Naive thymus-derived CD4-positive, alpha-beta T cell (primary cell): ENCODE data around the gene PADI4. TPM values are rescaled to one million over a fixed set of nuclear protein-coding genes. Genes with fewer than 3 reads are reported as not detected.

Source experiments
- ATAC-seq: fragments of 150-1000 bp; cut with Tn5 transposase; 2 replicates; pipeline ENCODE4 v1.10.0; 2021; ENCODE audit warnings: mild to moderate bottlenecking, moderate library complexity
- CTCF ChIA-PET: fragments of 350-600 bp; sonication (Branson Sonifier 250); formaldehyde crosslinking; loops from one replicate; lab custom pipeline; 2021; ENCODE audit warnings: antibody characterized with exemption; lab: Charles Lee
- POLR2A ChIA-PET: fragments of 350-600 bp; sonication (Branson Sonifier 250); formaldehyde crosslinking; loops from one replicate; lab custom pipeline; 2021; ENCODE audit warnings: antibody characterized with exemption, inconsistent platforms; lab: Charles Lee
- DNase-seq, 9 donors: peaks; one replicate each; pipeline versions ENCODE4 v3.0.0 to v3.0.0-alpha.2; 2020 to 2022; ENCODE audit warnings: mixed read lengths in 1 of 9
- H3K27ac ChIP-seq: one replicate; pipeline ENCODE4 v1.7.0; 2013; ENCODE audit warnings: mild to moderate bottlenecking, low read depth, low read length, moderate library complexity
- H3K27me3 ChIP-seq, 2 donors: one replicate each; pipeline ENCODE4 v1.7.0; 2013; ENCODE audit warnings: low read length in 2 of 2, mild to moderate bottlenecking in 2 of 2, moderate library complexity in 2 of 2; ENCODE audit not compliant: control insufficient read depth in 2 of 2, insufficient read depth in 2 of 2
- H3K36me3 ChIP-seq, 3 experiments: 1 replicate in 2 of 3; 2 replicates in 1 of 3; pipeline ENCODE4 v1.7.0; 2013; ENCODE audit warnings: low read length in 3 of 3, mild to moderate bottlenecking in 3 of 3, moderate library complexity in 1 of 3; ENCODE audit not compliant: insufficient read depth in 3 of 3, control insufficient read depth in 2 of 3
- H3K4me1 ChIP-seq, 2 donors: one replicate each; pipeline ENCODE4 v1.7.0; 2013; ENCODE audit warnings: low read length in 2 of 2, mild to moderate bottlenecking in 2 of 2, moderate library complexity in 1 of 2; ENCODE audit not compliant: control insufficient read depth in 2 of 2, insufficient read depth in 2 of 2
- H3K4me3 ChIP-seq: 2 replicates; pipeline ENCODE4 v1.7.0; 2013; ENCODE audit warnings: mild to moderate bottlenecking, low read length
- H3K9me3 ChIP-seq, 3 experiments: 1 replicate in 2 of 3; 2 replicates in 1 of 3; pipeline ENCODE4 v1.7.0; 2013; ENCODE audit warnings: low read length in 3 of 3; ENCODE audit not compliant: control insufficient read depth in 2 of 3
- H3K27ac Mint-ChIP-seq, 9 donors: one replicate each; pipeline ENCODE4 v1.8.0; 2020 to 2022; ENCODE audit warnings: mixed read lengths in 9 of 9, mild to moderate bottlenecking in 8 of 9, moderate library complexity in 5 of 9, inconsistent platforms in 2 of 9
- H3K27me3 Mint-ChIP-seq, 5 donors: one replicate each; pipeline ENCODE4 v1.8.0; 2021 to 2022; ENCODE audit warnings: mixed read lengths in 5 of 5, mild to moderate bottlenecking in 1 of 5
- H3K36me3 Mint-ChIP-seq, 5 donors: one replicate each; pipeline ENCODE4 v1.8.0; 2020 to 2022; ENCODE audit warnings: mixed read lengths in 5 of 5, mild to moderate bottlenecking in 3 of 5, inconsistent platforms in 1 of 5
- H3K4me1 Mint-ChIP-seq, 7 donors: one replicate each; pipeline ENCODE4 v1.8.0; 2020 to 2022; ENCODE audit warnings: mixed read lengths in 7 of 7, mild to moderate bottlenecking in 3 of 7, inconsistent platforms in 1 of 7
- H3K4me3 Mint-ChIP-seq, 10 donors: one replicate each; pipeline ENCODE4 v1.8.0; 2020 to 2022; ENCODE audit warnings: mild to moderate bottlenecking in 10 of 10, mixed read lengths in 10 of 10, moderate library complexity in 6 of 10, inconsistent platforms in 2 of 10
- H3K9me3 Mint-ChIP-seq, 11 donors: one replicate each; pipeline ENCODE4 v1.8.0; 2020 to 2022; ENCODE audit warnings: mixed read lengths in 11 of 11, mild to moderate bottlenecking in 4 of 11, inconsistent platforms in 1 of 11, moderate library complexity in 1 of 11
- intact Hi-C, 2 donors: fragments of 100-400 bp; cut with micrococcal nuclease; formaldehyde crosslinking; loops; one replicate each; pipeline ENCODE4 v1.15.1; 2023
- polyA plus RNA-seq, 2 donors: library from polyadenylated mRNA; unstranded; fragments of 300-500 nt; fragmentation: Illumina TruSeq; gene quantifications; one replicate each; pipeline ENCODE4 v1.2.3, GENCODE V29; 2021
- total RNA-seq, 6 experiments: library from RNA in 5 of 6; stranded (reverse) in 5 of 6; gene quantifications; 1 replicate in 5 of 6; 2 replicates in 1 of 6; pipeline ENCODE4 v1.2.3 and lab custom pipeline; 2021 to 2026

The PADI4 gene
- total and polyA plus RNA-seq, 7 experiments from 2014 or later, result 0.12 to 20.5 (median 2.4) TPM

GRCh38 chr1:17292299-17293160 lies 15.5 kb upstream of the PADI4 start:
- POLR2A ChIA-PET, result no interaction called here
- CTCF ChIA-PET, result interaction anchor here (0.7 kb wide), 1 partner anchor 1086 kb away, joined by 3 read pairs; no protein-coding TSS in a partner anchor

DNA sequence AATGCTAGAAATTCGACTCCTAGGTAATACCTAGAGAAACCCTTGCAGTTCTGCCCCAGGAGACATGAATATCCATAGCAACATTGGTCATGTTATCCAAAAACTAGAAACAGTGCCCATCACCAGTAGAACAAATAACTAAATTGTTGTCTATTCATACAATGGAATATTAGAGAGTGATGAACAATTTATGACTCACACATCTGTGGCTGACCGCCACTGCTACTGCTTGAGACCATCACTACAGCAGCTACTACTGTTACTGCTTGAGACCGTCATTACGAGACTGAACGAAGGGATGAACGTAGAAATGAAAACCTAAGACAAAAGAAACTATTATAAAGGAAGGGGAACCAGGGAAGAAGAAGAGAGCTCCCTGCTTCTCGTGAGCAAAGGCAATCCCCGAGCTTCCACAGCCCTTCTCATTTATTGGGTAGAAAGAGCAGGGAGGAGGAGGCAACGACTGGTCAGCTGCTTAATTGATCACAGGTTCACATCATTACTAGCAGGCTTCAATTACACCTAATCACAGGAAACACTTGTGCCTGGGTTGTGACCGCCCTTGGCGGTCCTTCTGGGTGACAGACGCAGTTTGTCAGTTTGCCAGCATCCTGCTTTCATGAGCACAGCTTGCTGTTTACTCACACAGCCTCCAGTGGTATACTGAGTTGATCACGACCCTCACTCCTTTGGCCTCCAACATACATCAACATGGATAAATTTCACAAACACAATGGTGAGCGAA lies 14.1 kb upstream of the PADI4 start:
- Mint-ChIP-seq H3K4me3 (no peak overlapping the region), H3K27ac (no peak overlapping the region), H3K4me1 (no peaks in the 10 kb centered on the region), H3K27me3 (peaks cover 4 to 22% (median 14%) of the 10 kb centered on the region in 5 donors), H3K9me3 (peaks cover 0 to 4% (median 0%) of the 10 kb centered on the region in 11 donors), H3K36me3 (no peaks in the 10 kb centered on the region)
- Histone ChIP-seq H3K36me3 (no peaks in the 10 kb centered on the region), H3K4me1 (no peaks in the 10 kb centered on the region), H3K27ac (no peak overlapping the region), H3K4me3 (no peak overlapping the region), H3K27me3 (no peaks in the 10 kb centered on the region), H3K9me3 (no peaks in the 10 kb centered on the region)
- ChIA-PET CTCF (no interaction called here), POLR2A (no interaction called here)
- DNase-seq (no peak), ATAC-seq (no peak)
- intact Hi-C loops, result no loop called here

More at GRCh38 chr1:17292299-17293160, 15.5 kb upstream of the PADI4 start:
- no peaks in the 10 kb centered on the region for H3K9me3 ChIP-seq
- H3K27ac ChIP-seq, result no peak overlapping the region
- Mint-ChIP-seq H3K27me3 (peaks cover 2 to 26% (median 14%) of the 10 kb centered on the region in 5 donors), H3K4me1 (no peaks in the 10 kb centered on the region), H3K27ac (no peak overlapping the region), H3K9me3 (no peaks in the 10 kb centered on the region), H3K36me3 (no peaks in the 10 kb centered on the region), H3K4me3 (no peak overlapping the region)
- no peak for DNase-seq
- H3K4me3 ChIP-seq, result no peak overlapping the region
- no peaks in the 10 kb centered on the region for H3K4me1 ChIP-seq
- no peaks in the 10 kb centered on the region for H3K36me3 ChIP-seq
- ATAC-seq, result no peak
- intact Hi-C loops, result no loop called here
- H3K27me3 ChIP-seq, result no peaks in the 10 kb centered on the region

GRCh38 chr1:17295292-17295691 lies 12.7 kb upstream of the PADI4 start:
- POLR2A ChIA-PET, result no interaction called here
- Mint-ChIP-seq H3K27me3 (peaks cover 4 to 30% (median 13%) of the 10 kb centered on the region in 5 donors), H3K4me1 (no peaks in the 10 kb centered on the region), H3K4me3 (no peak overlapping the region), H3K36me3 (no peaks in the 10 kb centered on the region), H3K9me3 (peaks cover 0 to 9% (median 0%) of the 10 kb centered on the region in 11 donors), H3K27ac (no peak overlapping the region)
- Histone ChIP-seq H3K9me3 (no peaks in the 10 kb centered on the region), H3K27ac (no peak overlapping the region), H3K4me1 (no peaks in the 10 kb centered on the region), H3K36me3 (no peaks in the 10 kb centered on the region), H3K4me3 (no peak overlapping the region), H3K27me3 (no peaks in the 10 kb centered on the region)
- intact Hi-C loops, result no loop called here
- no peak for ATAC-seq
- CTCF ChIA-PET, result no interaction called here
- DNase-seq, result no peak

GRCh38 chr1:17296086-17296485 lies 11.9 kb upstream of the PADI4 start:
- H3K9me3 Mint-ChIP-seq, result peaks cover 0 to 9% (median 0%) of the 10 kb centered on the region in 11 donors
- Histone ChIP-seq H3K27ac (no peak overlapping the region), H3K4me3 (no peak overlapping the region), H3K9me3 (no peaks in the 10 kb centered on the region), H3K36me3 (no peaks in the 10 kb centered on the region), H3K27me3 (no peaks in the 10 kb centered on the region), H3K4me1 (no peaks in the 10 kb centered on the region)
- POLR2A ChIA-PET, result no interaction called here
- no peaks in the 10 kb centered on the region for H3K4me1 Mint-ChIP-seq
- intact Hi-C loops, result no loop called here
- DNase-seq (no peak), ATAC-seq (no peak)
- H3K4me3 Mint-ChIP-seq, result no peak overlapping the region
- H3K27ac Mint-ChIP-seq, result no peak overlapping the region
- CTCF ChIA-PET, result no interaction called here
- H3K36me3 Mint-ChIP-seq, result no peaks in the 10 kb centered on the region
- peaks cover 4 to 30% (median 8%) of the 10 kb centered on the region in 5 donors for H3K27me3 Mint-ChIP-seq

GRCh38 chr1:17297991-17298390 lies 10.0 kb upstream of the PADI4 start:
- no peak overlapping the region for H3K27ac Mint-ChIP-seq
- H3K4me1 Mint-ChIP-seq, result no peaks in the 10 kb centered on the region
- no peak overlapping the region for H3K4me3 ChIP-seq
- peaks cover 5 to 31% (median 6%) of the 10 kb centered on the region in 5 donors for H3K27me3 Mint-ChIP-seq
- ATAC-seq (no peak), DNase-seq (no peak)
- peaks cover 0 to 5% (median 0%) of the 10 kb centered on the region in 3 experiments for H3K9me3 ChIP-seq
- H3K4me1 ChIP-seq, result no peaks in the 10 kb centered on the region
- H3K36me3 Mint-ChIP-seq, result peaks cover 0 to 13% (median 3%) of the 10 kb centered on the region in 5 donors
- no peaks in the 10 kb centered on the region for H3K36me3 ChIP-seq
- no peaks in the 10 kb centered on the region for H3K27me3 ChIP-seq
- CTCF ChIA-PET, result no interaction called here
- intact Hi-C loops, result no loop called here
- H3K9me3 Mint-ChIP-seq, result peaks cover 7 to 23% (median 9%) of the 10 kb centered on the region in 11 donors
- H3K27ac ChIP-seq, result no peak overlapping the region
- H3K4me3 Mint-ChIP-seq, result no peak overlapping the region
- POLR2A ChIA-PET, result no interaction called here

DNA sequence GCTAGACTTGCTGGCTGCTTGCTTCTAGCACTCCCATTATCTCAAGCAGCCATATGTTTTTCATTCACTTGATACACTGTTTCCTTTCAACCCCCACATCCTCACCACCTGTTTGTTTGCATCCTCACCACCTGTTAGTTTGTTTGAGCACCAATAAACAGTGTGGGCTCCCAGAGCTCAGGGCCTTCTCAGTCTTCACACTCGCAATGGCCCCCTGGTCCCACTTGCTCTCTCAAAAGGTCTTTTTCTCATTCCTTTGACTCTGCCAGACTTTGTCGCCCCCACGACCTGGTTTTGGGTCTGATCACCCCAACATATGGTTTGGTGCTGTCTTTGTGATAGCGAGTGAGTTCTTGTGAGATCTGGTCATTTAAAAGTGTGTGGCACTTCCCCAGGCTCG lies 6.2 kb upstream of the PADI4 start:
- Histone ChIP-seq H3K27me3 (no peaks in the 10 kb centered on the region), H3K4me1 (no peaks in the 10 kb centered on the region), H3K9me3 (peaks cover 0 to 5% (median 0%) of the 10 kb centered on the region in 3 experiments), H3K27ac (no peak overlapping the region), H3K36me3 (no peaks in the 10 kb centered on the region), H3K4me3 (no peak overlapping the region)
- Mint-ChIP-seq H3K4me3 (no peak overlapping the region), H3K9me3 (peaks cover 7 to 24% (median 10%) of the 10 kb centered on the region in 11 donors), H3K36me3 (peaks cover 0 to 13% (median 3%) of the 10 kb centered on the region in 5 donors), H3K27me3 (peaks cover 0 to 22% (median 5%) of the 10 kb centered on the region in 5 donors), H3K4me1 (peaks cover 0 to 9% (median 0%) of the 10 kb centered on the region in 7 donors), H3K27ac (no peak overlapping the region)
- ChIA-PET POLR2A (no interaction called here), CTCF (no interaction called here)
- intact Hi-C loops, result no loop called here
- DNase-seq, result no peak
- no peak for ATAC-seq
